ENCODE measurements around the gene FEM1B.

Gene FEM1B

GRCh38 chr15:68309024-68309423 is 31.5 kb downstream of the FEM1B start:
- DNase-seq (ENCODE audit: low read depth), result peak; percentile 31

GRCh38 chr15:68310178-68310803 is 32.7 kb downstream of the FEM1B start:
- no peak for DNase-seq (ENCODE audit: low read depth)

DNA sequence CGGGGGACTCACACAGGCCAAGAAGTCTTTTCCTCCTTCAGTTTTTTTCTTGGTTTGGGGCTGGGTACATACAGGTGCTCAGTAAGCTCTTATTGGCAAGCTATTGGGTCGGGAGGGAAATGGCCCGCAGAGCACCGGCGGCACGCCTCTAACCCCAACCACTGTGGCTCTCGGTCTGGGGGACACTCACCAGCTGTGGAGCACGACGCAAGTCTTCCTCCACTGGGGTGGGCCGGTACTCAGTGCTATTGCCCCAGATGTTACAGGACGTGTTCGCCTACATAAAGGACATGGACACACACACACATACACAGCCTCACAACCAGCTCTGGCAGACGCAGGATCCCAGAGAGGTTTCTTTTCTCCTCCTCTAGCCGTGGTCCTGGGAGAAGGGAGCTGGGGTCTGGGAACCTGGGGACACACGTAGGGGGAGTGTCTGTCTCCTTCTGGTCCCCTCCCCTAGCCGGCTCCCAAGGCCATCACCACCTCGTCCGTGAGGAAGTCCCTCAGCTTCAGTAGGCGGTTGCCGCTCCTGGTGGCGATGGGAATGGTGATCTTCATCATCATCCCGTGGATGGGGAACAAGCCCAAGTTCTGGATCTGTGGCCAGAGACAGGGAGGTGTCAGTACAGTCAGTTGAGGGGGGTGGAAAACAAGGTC is 33.4 kb downstream of the FEM1B start:
- no peak for DNase-seq (ENCODE audit: low read depth)

DNA sequence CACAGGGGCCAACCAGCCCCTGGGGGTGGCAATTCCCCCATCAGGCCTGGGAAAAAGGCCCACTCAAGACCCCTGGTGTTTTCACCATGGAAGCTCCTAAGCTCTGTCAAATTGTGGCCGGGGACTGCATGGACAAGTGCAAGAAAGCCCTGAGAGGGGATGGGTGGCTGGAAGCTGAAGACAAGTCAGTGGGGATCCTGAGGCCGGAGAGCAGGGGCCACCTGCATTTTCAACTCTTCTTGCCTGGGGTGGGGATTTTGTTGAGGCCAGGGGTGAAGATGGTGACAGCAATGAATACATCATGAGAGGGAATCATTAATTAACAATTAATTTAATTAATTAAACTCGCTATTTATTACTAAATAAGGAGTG is 33.9 kb downstream of the FEM1B start:
- no peak for DNase-seq (ENCODE audit: low read depth)

- DNase-seq (ENCODE audit: low read depth), result no peak
These were observed 34.5 kb downstream of the FEM1B start for GRCh38 chr15:68311859-68312557.

- peak; percentile 25 for DNase-seq (ENCODE audit: low read depth)
These were observed 35.2 kb downstream of the FEM1B start for GRCh38 chr15:68312701-68313204.

- no peak for DNase-seq (ENCODE audit: low read depth)
These were observed 36.2 kb downstream of the FEM1B start for GRCh38 chr15:68313501-68314410.

DNA sequence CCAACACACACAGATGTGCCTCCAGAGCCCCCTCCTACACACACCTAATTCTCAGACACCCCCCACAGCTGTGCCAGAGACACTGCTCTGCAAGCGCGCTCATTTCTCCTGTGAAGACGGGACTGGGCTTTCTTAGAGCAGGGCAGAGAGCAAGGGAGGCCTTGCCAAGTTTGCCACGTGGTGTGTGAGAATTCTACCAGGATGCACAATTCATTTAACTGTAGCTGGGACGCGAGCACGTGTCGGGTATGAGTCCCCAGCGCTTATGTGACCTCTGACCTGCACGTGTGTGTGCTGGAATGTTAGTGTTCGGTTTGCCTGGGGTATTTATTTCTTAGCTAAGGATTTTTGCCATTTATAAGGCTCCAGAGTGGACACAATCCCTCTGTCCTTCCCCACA is 37.0 kb downstream of the FEM1B start:
- DNase-seq (ENCODE audit: low read depth), result peak; percentile 14

DNA sequence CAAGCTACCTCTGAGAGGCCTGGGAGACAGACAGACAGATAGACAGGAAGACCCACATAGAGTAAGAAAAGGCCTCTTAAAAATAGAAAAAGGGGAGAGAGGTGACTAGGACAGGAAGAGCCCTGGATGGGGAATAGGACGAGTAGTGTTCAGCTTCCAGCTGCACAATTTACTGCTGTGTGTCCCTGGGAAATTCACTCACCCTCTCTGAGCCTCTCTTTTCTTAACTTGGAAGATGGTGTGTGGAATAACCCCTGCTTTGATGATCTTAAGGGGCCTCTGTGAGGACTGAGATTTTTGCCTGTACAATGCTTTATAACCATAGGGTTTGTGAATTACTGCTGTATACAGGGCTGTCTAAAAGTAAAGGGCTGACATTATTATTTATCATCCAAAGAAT is 37.5 kb downstream of the FEM1B start:
- DNase-seq (ENCODE audit: low read depth), result no peak

DNA sequence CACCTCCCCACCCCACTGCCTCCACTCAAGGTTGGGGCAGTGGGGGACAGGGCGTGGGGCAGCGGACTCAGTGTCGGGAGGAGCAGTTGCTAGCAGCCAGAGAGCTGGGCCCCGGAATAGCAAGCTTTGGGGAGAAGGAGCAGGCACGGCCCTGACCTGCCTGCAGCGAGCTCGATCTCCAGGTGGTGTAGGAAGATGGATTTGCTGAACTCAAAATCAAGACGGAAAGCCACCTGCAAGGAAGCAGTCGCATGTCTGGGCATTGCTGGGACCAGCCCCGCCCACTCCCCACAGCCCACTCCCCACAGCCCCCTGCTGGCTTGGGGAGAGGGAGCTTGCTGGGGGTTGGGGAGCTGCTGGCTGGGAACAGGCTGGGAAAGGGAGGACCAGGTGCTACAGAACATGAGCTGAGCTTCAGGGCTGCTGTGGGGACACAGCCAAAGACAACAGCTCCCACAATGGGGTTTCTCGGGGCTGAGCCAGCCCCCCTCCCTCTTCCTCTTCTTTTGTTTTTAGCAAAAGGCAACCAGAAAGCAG is 38.0 kb downstream of the FEM1B start:
- DNase-seq (ENCODE audit: low read depth), result no peak

DNA sequence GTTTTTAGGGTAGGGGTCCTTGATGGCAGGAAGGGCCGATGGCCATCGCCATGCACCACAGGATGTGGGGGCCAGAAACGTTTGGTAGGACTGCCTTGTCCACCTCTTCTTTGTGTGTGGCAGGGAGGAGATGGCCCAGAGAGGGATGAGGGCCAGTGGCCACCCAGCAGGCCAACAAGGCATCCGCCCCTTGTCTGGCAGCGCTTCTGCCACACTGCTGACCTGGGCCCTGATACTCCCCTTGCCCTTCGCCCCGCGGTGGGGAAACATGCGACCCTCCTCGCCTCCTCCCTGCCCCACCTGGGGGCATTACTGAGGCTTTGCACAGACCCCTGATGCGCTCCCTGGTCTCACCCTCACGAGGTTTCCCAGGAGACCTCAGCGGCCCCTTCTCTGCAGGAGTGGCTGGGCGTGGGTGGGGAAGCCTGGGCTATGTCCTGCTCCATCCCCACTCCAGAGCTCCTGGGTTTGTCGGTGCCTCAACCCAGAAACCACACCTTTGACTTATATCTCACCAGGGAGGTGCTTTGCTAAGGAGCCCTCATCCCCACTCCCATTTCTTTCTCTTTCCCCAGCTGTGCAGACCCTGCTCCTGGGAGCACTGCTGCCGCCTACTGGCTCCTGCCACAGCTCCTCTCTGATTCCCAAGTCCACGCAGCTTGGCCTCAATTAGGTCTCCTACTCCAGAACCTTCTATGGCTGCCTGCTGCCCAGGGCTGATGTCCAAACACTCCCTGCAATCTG is 38.7 kb downstream of the FEM1B start:
- no peak for DNase-seq (ENCODE audit: low read depth)

- DNase-seq (ENCODE audit: low read depth), result no peak
These were observed 39.9 kb downstream of the FEM1B start for GRCh38 chr15:68317281-68318007.

DNA sequence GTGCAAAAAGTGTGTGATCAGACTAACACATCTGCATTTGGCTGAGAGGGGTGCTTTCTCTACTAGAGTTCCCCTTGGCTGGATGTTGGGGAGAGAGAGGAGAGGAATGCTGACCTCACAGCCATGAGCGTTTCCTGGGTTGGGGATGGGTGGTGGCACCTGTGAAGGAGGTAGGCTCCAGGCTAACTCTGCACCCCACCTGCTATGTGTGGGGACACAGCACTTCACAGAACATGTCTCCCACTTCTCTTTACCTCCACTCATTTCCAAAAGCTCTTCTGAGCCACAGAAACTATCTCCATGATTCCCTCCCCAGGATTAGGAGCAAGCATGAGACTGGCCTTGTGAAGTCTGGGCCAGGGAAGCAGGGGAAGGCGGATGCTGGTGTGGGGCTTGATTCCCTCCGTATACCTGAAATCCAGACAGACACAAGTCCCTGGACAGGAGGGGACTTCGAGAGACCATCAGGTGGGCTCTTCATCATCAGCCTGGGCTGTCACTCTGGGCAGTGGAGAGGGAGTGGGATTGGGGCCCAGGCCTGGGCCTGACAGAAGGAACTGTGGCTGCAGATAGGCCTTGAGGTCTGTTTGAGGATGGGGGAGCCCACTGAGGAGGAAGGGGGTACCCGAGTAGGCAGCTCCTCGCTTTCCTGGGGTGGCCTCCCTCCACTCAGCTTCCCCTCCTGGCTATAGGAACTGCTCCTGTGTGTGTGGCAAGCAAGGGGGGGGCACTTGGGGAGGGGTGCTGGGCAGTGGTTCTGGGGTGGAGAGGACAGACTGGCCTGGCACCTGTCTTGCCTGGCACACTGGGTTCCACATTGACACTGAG is 40.7 kb downstream of the FEM1B start:
- DNase-seq (ENCODE audit: low read depth), result no peak

- DNase-seq (ENCODE audit: low read depth), result no peak
These were observed 41.7 kb downstream of the FEM1B start for GRCh38 chr15:68318931-68319909.

- DNase-seq (ENCODE audit: low read depth), result no peak
These were observed 42.5 kb downstream of the FEM1B start for GRCh38 chr15:68319997-68320396.

GRCh38 chr15:68321229-68321628 is 43.7 kb downstream of the FEM1B start:
- DNase-seq (ENCODE audit: low read depth), result no peak

DNA sequence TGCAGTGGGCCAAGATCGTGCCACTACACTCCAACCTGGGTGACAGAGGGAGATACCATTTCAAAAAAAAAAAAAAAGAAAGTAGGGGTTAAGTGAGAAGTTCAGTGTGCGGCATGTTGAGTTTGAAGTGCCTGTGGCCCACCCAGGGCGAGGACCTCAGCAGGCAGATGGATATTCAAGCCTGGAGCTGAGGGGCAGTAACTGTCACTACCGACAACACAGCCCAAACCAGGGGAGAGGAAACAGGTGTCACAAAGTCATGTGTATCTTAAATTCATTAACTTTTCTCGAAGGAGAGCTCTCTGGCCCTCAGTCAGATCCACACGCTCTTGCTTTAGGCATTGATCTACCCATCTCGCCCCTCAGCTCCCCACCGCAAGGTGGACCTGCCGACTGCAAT is 45.3 kb downstream of the FEM1B start:
- no peak for DNase-seq (ENCODE audit: low read depth)

DNA sequence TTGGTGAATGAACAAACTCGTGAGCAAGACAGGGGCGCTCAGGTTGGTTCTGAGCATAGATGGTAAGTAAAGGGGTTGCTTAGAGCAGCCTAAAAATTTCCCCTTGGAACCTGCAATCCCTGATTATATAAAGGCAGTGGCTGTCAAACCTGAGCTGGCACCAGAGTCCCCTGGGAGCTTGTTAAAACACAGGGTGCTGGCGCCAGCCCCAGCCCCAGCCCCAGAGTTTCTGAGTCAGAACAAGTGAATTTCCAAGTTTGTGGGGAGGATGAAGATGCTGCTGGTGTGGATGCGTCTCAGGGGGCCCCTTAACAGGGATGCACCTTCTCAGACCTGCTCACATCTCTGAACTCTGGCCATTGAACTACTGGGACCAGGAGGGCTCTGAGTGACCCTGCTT is 48.2 kb downstream of the FEM1B start:
- no peak for DNase-seq (ENCODE audit: low read depth)
